Smooth muscle cell (in vitro differentiated cells): ENCODE measurements around the gene BHLHE23. TPM values are rescaled to one million over a fixed set of nuclear protein-coding genes. Genes with fewer than 3 reads are reported as not detected.

ENCODE experiments used
- DNase-seq: peaks from one replicate; lab custom pipeline; 2025; ENCODE audit not compliant: unreplicated experiment; lab: John Stamatoyannopoulos, UW
- H2AFZ ChIP-seq: fragments of 200-600 bp; sonication (generic); 2 replicates; pipeline ENCODE4 v1.6.0; 2016; ENCODE audit warnings: antibody characterized with exemption, low read depth, mild to moderate bottlenecking
- H3F3A ChIP-seq: fragments of 200-600 bp; sonication (generic); 2 replicates; pipeline ENCODE4 v1.6.0; 2017; ENCODE audit warnings: antibody characterized with exemption, low read depth
- H3K27ac ChIP-seq: fragments of 200-600 bp; sonication (generic); 2 replicates; pipeline ENCODE4 v1.5.1; 2016; ENCODE audit warnings: low read depth, mild to moderate bottlenecking
- H3K27me3 ChIP-seq: fragments of 200-600 bp; sonication (generic); 2 replicates; pipeline ENCODE4 v1.6.1; 2016; ENCODE audit warnings: low read depth, mild to moderate bottlenecking
- H3K36me3 ChIP-seq: fragments of 200-600 bp; sonication (generic); 2 replicates; pipeline ENCODE4 v1.5.1; 2016; ENCODE audit warnings: low read depth
- H3K4me1 ChIP-seq: fragments of 200-600 bp; sonication (generic); 2 replicates; pipeline ENCODE4 v1.5.1; 2016; ENCODE audit warnings: low read depth
- H3K4me2 ChIP-seq: fragments of 200-600 bp; sonication (generic); 2 replicates; pipeline ENCODE4 v1.6.0; 2016; ENCODE audit warnings: mild to moderate bottlenecking
- H3K4me3 ChIP-seq: fragments of 200-600 bp; sonication (generic); 2 replicates; pipeline ENCODE4 v1.5.1; 2016; ENCODE audit warnings: mild to moderate bottlenecking
- H3K79me2 ChIP-seq: fragments of 200-600 bp; sonication (generic); 2 replicates; pipeline ENCODE4 v1.6.0; 2016; ENCODE audit warnings: low read depth, mild to moderate bottlenecking
- H3K9ac ChIP-seq: fragments of 200-600 bp; sonication (generic); 2 replicates; pipeline ENCODE4 v1.6.0; 2016; ENCODE audit warnings: low read depth
- H3K9me3 ChIP-seq: fragments of 200-600 bp; sonication (generic); replicated peaks from 2 replicates; pipeline ENCODE4 v1.5.1; 2016; ENCODE audit warnings: low read depth
- H4K20me1 ChIP-seq: fragments of 200-600 bp; sonication (generic); 2 replicates; pipeline ENCODE4 v1.6.0; 2016; ENCODE audit warnings: low read depth
- CTCF ChIP-seq: fragments of 200-600 bp; sonication (generic); IDR thresholded peaks from 2 replicates; pipeline ENCODE4 v1.5.1; 2017; ENCODE audit warnings: borderline replicate concordance, mild to moderate bottlenecking, antibody characterized with exemption; ENCODE audit not compliant: insufficient read depth, poor library complexity, severe bottlenecking
- WGBS: methylation state at CpG from one replicate; pipeline ENCODE4 v1.1.7; 2016; ENCODE audit warnings: low lambda C conversion rate; 5-methylcytosine and 5-hydroxymethylcytosine counted together
- polyA plus RNA-seq: library from polyadenylated mRNA; unstranded; fragments of >200 nt; fragmentation: Nextera tagmentation; extraction: Ambion mirVana; gene quantifications from 2 replicates; pipeline ENCODE4 v1.2.1, GENCODE V29; 2016
- total RNA-seq: library from RNA; depleted of rRNA; stranded (reverse); fragments of >200 nt; gene quantifications from 2 replicates; pipeline ENCODE4 v1.2.3, GENCODE V29; 2014

Gene BHLHE23
- total and polyA plus RNA-seq, 2 experiments from 2014 or later, result not detected

GRCh38 chr20:62971211-62971949 is 35.4 kb downstream of the BHLHE23 start:
- TF ChIP-seq CTCF, result no peak
- peaks cover 35% of the 10 kb centered on the region for H3K27me3 ChIP-seq
- H3K27ac ChIP-seq, result no peak overlapping the region
- no peak overlapping the region for H2AFZ ChIP-seq
- H3K9ac ChIP-seq, result no peak overlapping the region
- no peak overlapping the region for H3K4me3 ChIP-seq
- H3K4me1 ChIP-seq, result peaks cover 5% of the 10 kb centered on the region
- 83% methylated on average over 10 of the region's 10 CpGs for WGBS
- no peaks in the 10 kb centered on the region for H3K9me3 ChIP-seq
- no peaks in the 10 kb centered on the region for H3F3A ChIP-seq
- no peak overlapping the region for H3K4me2 ChIP-seq
- peaks cover 17% of the 10 kb centered on the region for H4K20me1 ChIP-seq
- no peaks in the 10 kb centered on the region for H3K36me3 ChIP-seq
- H3K79me2 ChIP-seq, result no peaks in the 10 kb centered on the region
- DNase-seq, result no peak

GRCh38 chr20:62970307-62971210 is 36.2 kb downstream of the BHLHE23 start:
- DNase-seq, result no peak
- no peaks in the 10 kb centered on the region for H3K79me2 ChIP-seq
- H3K36me3 ChIP-seq, result no peaks in the 10 kb centered on the region
- no peak overlapping the region for H3K27ac ChIP-seq
- H3K4me2 ChIP-seq, result no peak overlapping the region
- no peak overlapping the region for H2AFZ ChIP-seq
- H3F3A ChIP-seq, result no peaks in the 10 kb centered on the region
- peaks cover 5% of the 10 kb centered on the region for H3K4me1 ChIP-seq
- no peak for TF ChIP-seq CTCF
- peaks cover 31% of the 10 kb centered on the region for H3K27me3 ChIP-seq
- WGBS, result 71% methylated on average over 33 of the region's 33 CpGs
- no peak overlapping the region for H3K9ac ChIP-seq
- H3K4me3 ChIP-seq, result no peak overlapping the region
- no peaks in the 10 kb centered on the region for H3K9me3 ChIP-seq
- peaks cover 22% of the 10 kb centered on the region for H4K20me1 ChIP-seq

GRCh38 chr20:62969939-62970306 is 36.8 kb downstream of the BHLHE23 start:
- Histone ChIP-seq H3K9ac (no peak overlapping the region), H2AFZ (no peak overlapping the region), H3K4me2 (no peak overlapping the region), H3K4me1 (peaks cover 5% of the 10 kb centered on the region), H3K27me3 (peaks cover 25% of the 10 kb centered on the region), H4K20me1 (peaks cover 28% of the 10 kb centered on the region), H3F3A (no peaks in the 10 kb centered on the region), H3K9me3 (no peaks in the 10 kb centered on the region), H3K27ac (no peak overlapping the region), H3K36me3 (no peaks in the 10 kb centered on the region), H3K4me3 (no peak overlapping the region), H3K79me2 (no peaks in the 10 kb centered on the region)
- no peak for DNase-seq
- TF ChIP-seq CTCF, result no peak
- WGBS, result 87% methylated on average over 8 of the region's 8 CpGs
